Panc1 (cell line): ENCODE measurements around the gene SLC2A1.

Experiments
- CTCF ChIP-seq: fragments of 450-650 bp; IDR thresholded peaks from 2 replicates; pipeline ENCODE4 v1.5.1; 2017; ENCODE audit warnings: mild to moderate bottlenecking
- REST ChIP-seq, 2 experiments: IDR thresholded peaks; 2 replicates each; pipeline ENCODE4 v1.6.1; 2011 to 2012; ENCODE audit warnings: low read depth in 2 of 2, control low read depth in 1 of 2, low read length in 1 of 2, mild to moderate bottlenecking in 1 of 2, moderate library complexity in 1 of 2; ENCODE audit not compliant: insufficient read depth in 1 of 2

GRCh38 chr1:43007377-43008114, 48.9 kb upstream of the SLC2A1 start:
- no peak for TF ChIP-seq REST (IDR thresholded peaks at IDR 0.05; ENCODE audit: insufficient read depth in 1 of 2, low read depth in 2 of 2, low read length in 1 of 2)
- TF ChIP-seq CTCF: no peak
